Endodermal cell (in vitro differentiated cells): Measurements from ENCODE around the gene VAV3. TPM values are rescaled to one million over a fixed set of nuclear protein-coding genes. Genes with fewer than 3 reads are reported as not detected.

Experiments
- DNase-seq: peaks from one replicate; pipeline ENCODE4 v3.0.0-alpha.2; 2017
- H3K27ac ChIP-seq: 2 replicates; pipeline ENCODE4 v1.5.1; 2013; ENCODE audit warnings: mild to moderate bottlenecking, low read depth, low read length, moderate library complexity
- H3K27me3 ChIP-seq: 2 replicates; pipeline ENCODE4 v1.6.1; 2013; ENCODE audit warnings: mild to moderate bottlenecking, low read length, moderate library complexity; ENCODE audit not compliant: insufficient read depth, control insufficient read depth, poor library complexity, severe bottlenecking
- H3K36me3 ChIP-seq: 2 replicates; pipeline ENCODE4 v1.7.0; 2013; ENCODE audit warnings: mild to moderate bottlenecking, low read length, moderate library complexity; ENCODE audit not compliant: control insufficient read depth, insufficient read depth
- H3K4me1 ChIP-seq: one replicate; pipeline ENCODE4 v1.7.0; 2013; ENCODE audit warnings: low read length; ENCODE audit not compliant: control insufficient read depth, insufficient read depth
- H3K4me3 ChIP-seq: 2 replicates; pipeline ENCODE4 v1.5.1; 2013; ENCODE audit warnings: mild to moderate bottlenecking, low read length, moderate library complexity
- H3K9ac ChIP-seq: 2 replicates; pipeline ENCODE4 v1.6.1; 2013; ENCODE audit warnings: mild to moderate bottlenecking, low read length, moderate library complexity; ENCODE audit not compliant: poor library complexity, severe bottlenecking; ENCODE audit errors: extremely low read depth
- H3K9me3 ChIP-seq: 2 replicates; pipeline ENCODE4 v1.6.1; 2013; ENCODE audit warnings: mild to moderate bottlenecking, low read length, moderate library complexity; ENCODE audit not compliant: control insufficient read depth
- H3K27ac Mint-ChIP-seq: 2 replicates; pipeline ENCODE4 v1.8.0; 2020; ENCODE audit warnings: mixed read lengths
- H3K27me3 Mint-ChIP-seq: 2 replicates; pipeline ENCODE4 v1.8.0; 2021; ENCODE audit warnings: mild to moderate bottlenecking, mixed read lengths; ENCODE audit not compliant: insufficient read depth
- H3K36me3 Mint-ChIP-seq: 2 replicates; pipeline ENCODE4 v1.8.0; 2020; ENCODE audit warnings: low read depth, mixed read lengths
- H3K4me1 Mint-ChIP-seq: 2 replicates; pipeline ENCODE4 v1.8.0; 2020; ENCODE audit warnings: mixed read lengths
- H3K4me3 Mint-ChIP-seq: 2 replicates; pipeline ENCODE4 v1.8.0; 2020; ENCODE audit warnings: mild to moderate bottlenecking, moderate library complexity, mixed read lengths
- H3K9me3 Mint-ChIP-seq: 2 replicates; pipeline ENCODE4 v1.8.0; 2020; ENCODE audit warnings: mild to moderate bottlenecking, mixed read lengths
- WGBS, 2 experiments: methylation state at CpG; one replicate each; pipeline versions ENCODE4 v1.1.5 to v1.1.7; 2013; ENCODE audit warnings: missing lambda C conversion rate in 2 of 2, mixed read lengths in 1 of 2; ENCODE audit not compliant: insufficient coverage in 1 of 2, insufficient read length in 1 of 2; 5-methylcytosine and 5-hydroxymethylcytosine counted together
- total RNA-seq, 2 donors: library from RNA; stranded (reverse); fragmentation: NEBNext Ultra II Directional in 1 of 2; extraction: Animal tissue kit (Norgen Biotek cat#: 25700) in 1 of 2; gene quantifications; 2 replicates in 1 of 2; 3 replicates in 1 of 2; pipeline ENCODE4 v1.2.1, GENCODE V29; 2021
- TF ChIP-seq, protein P1 (sequence below): fragments of 200-600 bp; sonication (generic); conservative IDR thresholded peaks from 2 replicates; pipeline ENCODE4 v1.5.0; 2021; ENCODE audit warnings: antibody characterized with exemption, mild to moderate bottlenecking

VAV3 gene
- total RNA-seq, 2 donors from 2014 or later, result 6.9 to 9.6 TPM

- no peaks in the 10 kb centered on the region for H3K4me1 ChIP-seq
- no peaks in the 10 kb centered on the region for H3K36me3 ChIP-seq
- Mint-ChIP-seq H3K27me3 (peaks cover 9% of the 10 kb centered on the region), H3K9me3 (no peaks in the 10 kb centered on the region), H3K36me3 (no peaks in the 10 kb centered on the region), H3K4me1 (no peaks in the 10 kb centered on the region), H3K27ac (no peak overlapping the region), H3K4me3 (no peak overlapping the region)
- no peak overlapping the region for H3K4me3 ChIP-seq
- peaks cover 9% of the 10 kb centered on the region for H3K27me3 ChIP-seq
- no peak overlapping the region for H3K27ac ChIP-seq
- H3K9ac ChIP-seq, result no peak overlapping the region
- TF ChIP-seq, protein P1, sequence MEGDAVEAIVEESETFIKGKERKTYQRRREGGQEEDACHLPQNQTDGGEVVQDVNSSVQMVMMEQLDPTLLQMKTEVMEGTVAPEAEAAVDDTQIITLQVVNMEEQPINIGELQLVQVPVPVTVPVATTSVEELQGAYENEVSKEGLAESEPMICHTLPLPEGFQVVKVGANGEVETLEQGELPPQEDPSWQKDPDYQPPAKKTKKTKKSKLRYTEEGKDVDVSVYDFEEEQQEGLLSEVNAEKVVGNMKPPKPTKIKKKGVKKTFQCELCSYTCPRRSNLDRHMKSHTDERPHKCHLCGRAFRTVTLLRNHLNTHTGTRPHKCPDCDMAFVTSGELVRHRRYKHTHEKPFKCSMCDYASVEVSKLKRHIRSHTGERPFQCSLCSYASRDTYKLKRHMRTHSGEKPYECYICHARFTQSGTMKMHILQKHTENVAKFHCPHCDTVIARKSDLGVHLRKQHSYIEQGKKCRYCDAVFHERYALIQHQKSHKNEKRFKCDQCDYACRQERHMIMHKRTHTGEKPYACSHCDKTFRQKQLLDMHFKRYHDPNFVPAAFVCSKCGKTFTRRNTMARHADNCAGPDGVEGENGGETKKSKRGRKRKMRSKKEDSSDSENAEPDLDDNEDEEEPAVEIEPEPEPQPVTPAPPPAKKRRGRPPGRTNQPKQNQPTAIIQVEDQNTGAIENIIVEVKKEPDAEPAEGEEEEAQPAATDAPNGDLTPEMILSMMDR, result no peak
- no peak for DNase-seq
- H3K9me3 ChIP-seq, result no peaks in the 10 kb centered on the region
- WGBS, 2 experiments, result 91 to 96% methylated on average over 4 to 8 of the region's 8 CpGs
These were observed 26.5 kb upstream of the VAV3 start for GRCh38 chr1:107991371-107992066.

- no peak for DNase-seq
- no peak overlapping the region for H3K27ac ChIP-seq
- H3K4me1 ChIP-seq, result no peaks in the 10 kb centered on the region
- no peak overlapping the region for H3K9ac ChIP-seq
- H3K27me3 ChIP-seq, result peaks cover 9% of the 10 kb centered on the region
- 98 to 99% methylated on average over 5 of the region's 5 CpGs for WGBS, 2 experiments
- H3K9me3 ChIP-seq, result no peaks in the 10 kb centered on the region
- H3K27ac Mint-ChIP-seq, result no peak overlapping the region
- H3K4me3 ChIP-seq, result no peak overlapping the region
- H3K4me1 Mint-ChIP-seq, result no peaks in the 10 kb centered on the region
- peaks cover 9% of the 10 kb centered on the region for H3K27me3 Mint-ChIP-seq
- H3K9me3 Mint-ChIP-seq, result no peaks in the 10 kb centered on the region
- TF ChIP-seq, protein P1, result no peak
- H3K36me3 Mint-ChIP-seq, result no peaks in the 10 kb centered on the region
- H3K36me3 ChIP-seq, result no peaks in the 10 kb centered on the region
- no peak overlapping the region for H3K4me3 Mint-ChIP-seq
These were observed 25.6 kb upstream of the VAV3 start for GRCh38 chr1:107990606-107991005.

DNA sequence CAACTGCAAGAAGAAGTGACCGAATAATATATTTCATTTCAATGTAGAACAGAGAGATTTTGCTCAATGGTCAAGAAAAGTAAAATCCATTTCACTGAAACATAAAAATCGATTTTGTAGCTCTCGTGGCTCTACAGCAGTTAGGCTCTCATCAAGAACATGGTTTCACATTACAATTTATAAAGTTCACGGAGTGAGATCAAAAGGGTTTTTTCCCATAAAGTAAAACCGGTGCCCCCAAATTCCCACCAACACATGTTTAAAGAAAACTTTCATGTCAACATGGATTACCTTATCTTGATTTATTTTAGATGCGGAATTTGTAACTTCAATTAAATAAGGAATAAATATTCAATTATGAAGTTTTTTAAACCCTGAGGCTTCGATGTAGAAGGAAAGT lies 16.3 kb upstream of the VAV3 start:
- 85 to 93% methylated on average over 3 to 5 of the region's 7 CpGs for WGBS, 2 experiments

More for the DNA sequence above, 16.3 kb upstream of the VAV3 start:
- Histone ChIP-seq H3K4me3 (no peak overlapping the region), H3K9me3 (no peaks in the 10 kb centered on the region), H3K36me3 (no peaks in the 10 kb centered on the region), H3K9ac (no peak overlapping the region), H3K27ac (no peak overlapping the region), H3K27me3 (no peaks in the 10 kb centered on the region), H3K4me1 (no peaks in the 10 kb centered on the region)
- no peak overlapping the region for H3K27ac Mint-ChIP-seq
- no peaks in the 10 kb centered on the region for H3K9me3 Mint-ChIP-seq
- TF ChIP-seq, protein P1, result no peak
- H3K4me3 Mint-ChIP-seq, result no peak overlapping the region
- H3K27me3 Mint-ChIP-seq, result no peaks in the 10 kb centered on the region
- no peak for DNase-seq
- no peaks in the 10 kb centered on the region for H3K36me3 Mint-ChIP-seq
- no peaks in the 10 kb centered on the region for H3K4me1 Mint-ChIP-seq
